Measurements from ENCODE around the gene FKBP2. TPM values are rescaled to one million over a fixed set of nuclear protein-coding genes. Genes with fewer than 3 reads are reported as not detected.

Gene FKBP2
- total and polyA plus RNA-seq, 2 of the 13 experiments (the other 11 are each of a cell fraction or from before 2014, with no cell fraction given), result 30.1 to 53.3 TPM

GRCh38 chr11:64237484-64237951, 3.4 kb upstream of the FKBP2 start (continued):
- TF ChIP-seq ZBTB4 (CRISPR knock-in tag; IDR thresholded peaks at IDR 0.05; ENCODE audit: borderline replicate concordance) (no peak), CTCF (CRISPR knock-in tag; IDR thresholded peaks at IDR 0.05) (peak; percentile 36; the same call in 1 of the 2 replicates), ZNF34 (CRISPR knock-in tag; IDR thresholded peaks at IDR 0.05; ENCODE audit: borderline replicate concordance) (no peak), ZNF570 (CRISPR knock-in tag; IDR thresholded peaks at IDR 0.05; ENCODE audit: borderline replicate concordance) (no peak), TBL1XR1 (IDR thresholded peaks at IDR 0.05; ENCODE audit: borderline replicate concordance, low read length, partially characterized antibody) (no peak), ASH2L (IDR thresholded peaks at IDR 0.05; ENCODE audit: insufficient read length, low read depth, low read length) (peak; percentile 39), CBX5 (CRISPR knock-in tag; IDR thresholded peaks at IDR 0.05; ENCODE audit: borderline replicate concordance) (no peak), ZFP90 (CRISPR knock-in tag; IDR thresholded peaks at IDR 0.05; ENCODE audit: borderline replicate concordance) (no peak), KDM1A (CRISPR knock-in tag; IDR thresholded peaks at IDR 0.05) (no peak), TOPORS (CRISPR knock-in tag; IDR thresholded peaks at IDR 0.05) (no peak), JUNB (CRISPR knock-in tag; IDR thresholded peaks at IDR 0.05; ENCODE audit: borderline replicate concordance) (0 out of 2 replicates have a peak, but pooled peaks have one; percentile 40), ZNF614 (CRISPR knock-in tag; IDR thresholded peaks at IDR 0.05; ENCODE audit: borderline replicate concordance) (peak; percentile 45; the same call in 1 of the 2 replicates)
- TF ChIP-seq, protein P1, sequence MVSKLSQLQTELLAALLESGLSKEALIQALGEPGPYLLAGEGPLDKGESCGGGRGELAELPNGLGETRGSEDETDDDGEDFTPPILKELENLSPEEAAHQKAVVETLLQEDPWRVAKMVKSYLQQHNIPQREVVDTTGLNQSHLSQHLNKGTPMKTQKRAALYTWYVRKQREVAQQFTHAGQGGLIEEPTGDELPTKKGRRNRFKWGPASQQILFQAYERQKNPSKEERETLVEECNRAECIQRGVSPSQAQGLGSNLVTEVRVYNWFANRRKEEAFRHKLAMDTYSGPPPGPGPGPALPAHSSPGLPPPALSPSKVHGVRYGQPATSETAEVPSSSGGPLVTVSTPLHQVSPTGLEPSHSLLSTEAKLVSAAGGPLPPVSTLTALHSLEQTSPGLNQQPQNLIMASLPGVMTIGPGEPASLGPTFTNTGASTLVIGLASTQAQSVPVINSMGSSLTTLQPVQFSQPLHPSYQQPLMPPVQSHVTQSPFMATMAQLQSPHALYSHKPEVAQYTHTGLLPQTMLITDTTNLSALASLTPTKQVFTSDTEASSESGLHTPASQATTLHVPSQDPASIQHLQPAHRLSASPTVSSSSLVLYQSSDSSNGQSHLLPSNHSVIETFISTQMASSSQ (IDR thresholded peaks at IDR 0.05; ENCODE audit: low read depth), result no peak
- TF ChIP-seq, protein P1 (CRISPR knock-in tag; IDR thresholded peaks at IDR 0.05; ENCODE audit: borderline replicate concordance), result no peak
- TF ChIP-seq, protein P2, sequence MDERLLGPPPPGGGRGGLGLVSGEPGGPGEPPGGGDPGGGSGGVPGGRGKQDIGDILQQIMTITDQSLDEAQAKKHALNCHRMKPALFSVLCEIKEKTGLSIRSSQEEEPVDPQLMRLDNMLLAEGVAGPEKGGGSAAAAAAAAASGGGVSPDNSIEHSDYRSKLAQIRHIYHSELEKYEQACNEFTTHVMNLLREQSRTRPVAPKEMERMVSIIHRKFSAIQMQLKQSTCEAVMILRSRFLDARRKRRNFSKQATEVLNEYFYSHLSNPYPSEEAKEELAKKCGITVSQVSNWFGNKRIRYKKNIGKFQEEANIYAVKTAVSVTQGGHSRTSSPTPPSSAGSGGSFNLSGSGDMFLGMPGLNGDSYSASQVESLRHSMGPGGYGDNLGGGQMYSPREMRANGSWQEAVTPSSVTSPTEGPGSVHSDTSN (CRISPR knock-in tag; IDR thresholded peaks at IDR 0.05), result no peak
- TF ChIP-seq, protein P3, sequence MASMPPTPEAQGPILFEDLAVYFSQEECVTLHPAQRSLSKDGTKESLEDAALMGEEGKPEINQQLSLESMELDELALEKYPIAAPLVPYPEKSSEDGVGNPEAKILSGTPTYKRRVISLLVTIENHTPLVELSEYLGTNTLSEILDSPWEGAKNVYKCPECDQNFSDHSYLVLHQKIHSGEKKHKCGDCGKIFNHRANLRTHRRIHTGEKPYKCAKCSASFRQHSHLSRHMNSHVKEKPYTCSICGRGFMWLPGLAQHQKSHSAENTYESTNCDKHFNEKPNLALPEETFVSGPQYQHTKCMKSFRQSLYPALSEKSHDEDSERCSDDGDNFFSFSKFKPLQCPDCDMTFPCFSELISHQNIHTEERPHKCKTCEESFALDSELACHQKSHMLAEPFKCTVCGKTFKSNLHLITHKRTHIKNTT (CRISPR knock-in tag; IDR thresholded peaks at IDR 0.05), result no peak

Measured in HepG2 (cell line).